Activated CD8-positive, alpha-beta T cell treated with anti-CD3 and anti-CD28 coated beads for 36 hours (primary cell): ENCODE data around the gene CD200. TPM values are rescaled to one million over a fixed set of nuclear protein-coding genes. Genes with fewer than 3 reads are reported as not detected.

Experiments
- ATAC-seq: fragments of 200-7000 bp; cut with Tn5 transposase; one replicate; pipeline ENCODE4 v1.10.0; 2021; ENCODE audit warnings: mild to moderate bottlenecking, moderate library complexity
- CTCF ChIA-PET: fragments of 350-600 bp; sonication (Branson Sonifier 250); formaldehyde crosslinking; loops from one replicate; lab custom pipeline; 2021; ENCODE audit warnings: antibody characterized with exemption; lab: Charles Lee
- POLR2A ChIA-PET: fragments of 350-600 bp; sonication (Branson Sonifier 250); formaldehyde crosslinking; loops from one replicate; lab custom pipeline; 2021; ENCODE audit warnings: antibody characterized with exemption; lab: Charles Lee
- DNase-seq: peaks from one replicate; pipeline ENCODE4 v3.0.0-alpha.2; 2020
- H3K27ac Mint-ChIP-seq: one replicate; pipeline ENCODE4 v1.8.0; 2021; ENCODE audit warnings: mild to moderate bottlenecking, mixed read lengths
- H3K27me3 Mint-ChIP-seq: one replicate; pipeline ENCODE4 v1.8.0; 2021; ENCODE audit warnings: mixed read lengths
- H3K36me3 Mint-ChIP-seq: one replicate; pipeline ENCODE4 v1.8.0; 2021; ENCODE audit warnings: low read depth, mixed read lengths
- H3K4me1 Mint-ChIP-seq: one replicate; pipeline ENCODE4 v1.8.0; 2021; ENCODE audit warnings: low read depth, mixed read lengths
- H3K4me3 Mint-ChIP-seq: one replicate; pipeline ENCODE4 v1.8.0; 2021; ENCODE audit warnings: mild to moderate bottlenecking, moderate library complexity, mixed read lengths
- H3K9me3 Mint-ChIP-seq: one replicate; pipeline ENCODE4 v1.8.0; 2021; ENCODE audit warnings: mixed read lengths
- intact Hi-C: fragments of 100-400 bp; cut with micrococcal nuclease; formaldehyde crosslinking; loops from one replicate; pipeline ENCODE4 v1.10.0; 2022
- total RNA-seq, 2 experiments: library from RNA; stranded (reverse); gene quantifications; one replicate each; pipeline ENCODE4 v1.2.3, GENCODE V29; 2021
- TF ChIP-seq, protein P1 (sequence below): fragments of 200-600 bp; IDR thresholded peaks from one replicate; pipeline ENCODE4 v1.8.0; 2022; ENCODE audit warnings: antibody characterized with exemption, mild to moderate bottlenecking

The CD200 gene
- total RNA-seq, 2 experiments from 2014 or later = 15.7 to 16.7 TPM

GRCh38 chr3:112381673-112382542 is 49.0 kb downstream of the CD200 start:
- Mint-ChIP-seq H3K36me3 (no peaks in the 10 kb centered on the region), H3K27ac (no peak overlapping the region), H3K27me3 (no peaks in the 10 kb centered on the region), H3K4me1 (peaks cover 10% of the 10 kb centered on the region), H3K9me3 (no peaks in the 10 kb centered on the region), H3K4me3 (no peak overlapping the region)
- intact Hi-C loops = no loop called here
- POLR2A ChIA-PET = no interaction called here
- ATAC-seq = no peak
- DNase-seq = no peak
- TF ChIP-seq, protein P1, sequence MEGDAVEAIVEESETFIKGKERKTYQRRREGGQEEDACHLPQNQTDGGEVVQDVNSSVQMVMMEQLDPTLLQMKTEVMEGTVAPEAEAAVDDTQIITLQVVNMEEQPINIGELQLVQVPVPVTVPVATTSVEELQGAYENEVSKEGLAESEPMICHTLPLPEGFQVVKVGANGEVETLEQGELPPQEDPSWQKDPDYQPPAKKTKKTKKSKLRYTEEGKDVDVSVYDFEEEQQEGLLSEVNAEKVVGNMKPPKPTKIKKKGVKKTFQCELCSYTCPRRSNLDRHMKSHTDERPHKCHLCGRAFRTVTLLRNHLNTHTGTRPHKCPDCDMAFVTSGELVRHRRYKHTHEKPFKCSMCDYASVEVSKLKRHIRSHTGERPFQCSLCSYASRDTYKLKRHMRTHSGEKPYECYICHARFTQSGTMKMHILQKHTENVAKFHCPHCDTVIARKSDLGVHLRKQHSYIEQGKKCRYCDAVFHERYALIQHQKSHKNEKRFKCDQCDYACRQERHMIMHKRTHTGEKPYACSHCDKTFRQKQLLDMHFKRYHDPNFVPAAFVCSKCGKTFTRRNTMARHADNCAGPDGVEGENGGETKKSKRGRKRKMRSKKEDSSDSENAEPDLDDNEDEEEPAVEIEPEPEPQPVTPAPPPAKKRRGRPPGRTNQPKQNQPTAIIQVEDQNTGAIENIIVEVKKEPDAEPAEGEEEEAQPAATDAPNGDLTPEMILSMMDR = no peak
- CTCF ChIA-PET = no interaction called here

GRCh38 chr3:112382543-112383160 is 49.7 kb downstream of the CD200 start:
- ATAC-seq (no peak), DNase-seq (no peak)
- Mint-ChIP-seq H3K4me3 (no peak overlapping the region), H3K4me1 (peaks cover 7% of the 10 kb centered on the region), H3K36me3 (no peaks in the 10 kb centered on the region), H3K27ac (no peak overlapping the region), H3K9me3 (no peaks in the 10 kb centered on the region), H3K27me3 (no peaks in the 10 kb centered on the region)
- intact Hi-C loops = no loop called here
- POLR2A ChIA-PET = no interaction called here
- CTCF ChIA-PET = no interaction called here
- TF ChIP-seq, protein P1 = no peak

DNA sequence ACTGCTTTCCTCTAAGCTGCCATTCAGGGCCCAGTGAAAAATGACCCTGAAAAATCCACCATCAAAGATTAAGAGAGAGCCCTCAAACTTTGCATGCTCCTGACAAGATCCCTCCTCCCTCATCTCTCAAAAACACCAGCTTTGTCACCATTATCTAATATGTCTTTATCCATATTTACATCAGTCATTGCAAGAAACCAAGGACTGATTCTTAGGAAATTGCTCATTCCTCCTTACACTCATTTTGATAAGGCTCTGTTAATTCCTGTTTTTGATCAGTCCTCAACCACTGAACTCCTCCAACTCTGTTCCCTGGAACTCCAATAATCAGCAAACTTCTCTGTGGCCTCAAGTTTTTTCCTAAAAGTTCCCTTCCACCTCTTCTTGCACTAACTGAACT is 51.8 kb downstream of the CD200 start:
- Mint-ChIP-seq H3K4me1 (peaks cover 14% of the 10 kb centered on the region), H3K4me3 (no peak overlapping the region), H3K27me3 (no peaks in the 10 kb centered on the region), H3K27ac (no peak overlapping the region), H3K36me3 (no peaks in the 10 kb centered on the region), H3K9me3 (no peaks in the 10 kb centered on the region)
- CTCF ChIA-PET = interaction anchor here (1.2 kb wide), 1 partner anchor 12 kb away, joined by 3 read pairs; no protein-coding TSS in a partner anchor
- TF ChIP-seq, protein P1 = no peak
- intact Hi-C loops = no loop called here
- DNase-seq (no peak), ATAC-seq (no peak)
- POLR2A ChIA-PET = interaction anchor here (0.6 kb wide), 1 partner anchor 777 kb away, joined by 3 read pairs; no protein-coding TSS in a partner anchor

DNA sequence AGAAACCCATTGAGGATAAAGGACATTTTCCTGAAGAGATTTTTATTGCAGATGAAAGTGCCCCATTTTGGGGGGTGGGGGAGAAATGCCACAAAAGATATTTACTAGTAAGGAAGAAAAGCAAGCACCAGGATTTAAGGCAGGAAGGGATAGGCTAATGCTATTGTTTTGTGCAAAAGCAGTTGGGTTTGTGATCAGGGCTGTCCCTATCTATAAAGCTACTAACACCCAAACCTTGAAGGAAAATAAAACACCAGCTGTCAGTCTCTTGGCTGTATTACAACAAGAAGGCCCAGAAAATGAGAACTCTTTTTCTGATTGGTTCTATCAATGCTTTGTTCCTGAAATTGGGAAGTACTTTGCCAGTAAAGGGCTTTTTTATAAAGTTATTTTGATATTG is 56.0 kb downstream of the CD200 start:
- peaks cover 35% of the 10 kb centered on the region for H3K4me1 Mint-ChIP-seq
- ATAC-seq = no peak
- no peak overlapping the region for H3K27ac Mint-ChIP-seq
- no peaks in the 10 kb centered on the region for H3K36me3 Mint-ChIP-seq
- intact Hi-C loops = no loop called here
- no peak for DNase-seq
- ChIA-PET POLR2A (interaction anchor here (1.5 kb wide), 1 partner anchor 24 kb away, joined by 3 read pairs; no protein-coding TSS in a partner anchor), CTCF (no interaction called here)
- H3K9me3 Mint-ChIP-seq = peaks cover 11% of the 10 kb centered on the region
- TF ChIP-seq, protein P1 = no peak
- no peak overlapping the region for H3K4me3 Mint-ChIP-seq
- no peaks in the 10 kb centered on the region for H3K27me3 Mint-ChIP-seq

- ATAC-seq (no peak), DNase-seq (no peak)
- POLR2A ChIA-PET = no interaction called here
- no peaks in the 10 kb centered on the region for H3K36me3 Mint-ChIP-seq
- H3K27ac Mint-ChIP-seq = no peak overlapping the region
- H3K27me3 Mint-ChIP-seq = no peaks in the 10 kb centered on the region
- intact Hi-C loops = no loop called here
- CTCF ChIA-PET = interaction anchor here (1.5 kb wide), 2 partner anchors 28 to 172 kb away, joined by 3 to 4 read pairs; partner anchors contain the start of genes ATG3 and SLC35A5
- H3K9me3 Mint-ChIP-seq = peaks cover 11% of the 10 kb centered on the region
- peaks cover 31% of the 10 kb centered on the region for H3K4me1 Mint-ChIP-seq
- H3K4me3 Mint-ChIP-seq = no peak overlapping the region
- TF ChIP-seq, protein P1 = no peak
Measured at GRCh38 chr3:112389961-112390360, 57.0 kb downstream of the CD200 start.
